HFF-Myc (cell line): ENCODE data around the gene MVK.

Experiments used
- DNase-seq: peaks from one replicate; pipeline ENCODE4 v3.0.0-alpha.2; 2011; ENCODE audit warnings: low read depth; ENCODE audit errors: extremely low read depth
- H3K4me3 ChIP-seq: replicated peaks from 2 replicates; pipeline ENCODE4 v1.5.1; 2011; ENCODE audit warnings: low read depth, mild to moderate bottlenecking, control low read depth, low read length
- CTCF ChIP-seq: IDR thresholded peaks from 2 replicates; pipeline ENCODE4 v1.5.1; 2012; ENCODE audit warnings: mild to moderate bottlenecking, low read depth, low read length, control low read depth; ENCODE audit errors: missing control alignments

The MVK gene

DNA sequence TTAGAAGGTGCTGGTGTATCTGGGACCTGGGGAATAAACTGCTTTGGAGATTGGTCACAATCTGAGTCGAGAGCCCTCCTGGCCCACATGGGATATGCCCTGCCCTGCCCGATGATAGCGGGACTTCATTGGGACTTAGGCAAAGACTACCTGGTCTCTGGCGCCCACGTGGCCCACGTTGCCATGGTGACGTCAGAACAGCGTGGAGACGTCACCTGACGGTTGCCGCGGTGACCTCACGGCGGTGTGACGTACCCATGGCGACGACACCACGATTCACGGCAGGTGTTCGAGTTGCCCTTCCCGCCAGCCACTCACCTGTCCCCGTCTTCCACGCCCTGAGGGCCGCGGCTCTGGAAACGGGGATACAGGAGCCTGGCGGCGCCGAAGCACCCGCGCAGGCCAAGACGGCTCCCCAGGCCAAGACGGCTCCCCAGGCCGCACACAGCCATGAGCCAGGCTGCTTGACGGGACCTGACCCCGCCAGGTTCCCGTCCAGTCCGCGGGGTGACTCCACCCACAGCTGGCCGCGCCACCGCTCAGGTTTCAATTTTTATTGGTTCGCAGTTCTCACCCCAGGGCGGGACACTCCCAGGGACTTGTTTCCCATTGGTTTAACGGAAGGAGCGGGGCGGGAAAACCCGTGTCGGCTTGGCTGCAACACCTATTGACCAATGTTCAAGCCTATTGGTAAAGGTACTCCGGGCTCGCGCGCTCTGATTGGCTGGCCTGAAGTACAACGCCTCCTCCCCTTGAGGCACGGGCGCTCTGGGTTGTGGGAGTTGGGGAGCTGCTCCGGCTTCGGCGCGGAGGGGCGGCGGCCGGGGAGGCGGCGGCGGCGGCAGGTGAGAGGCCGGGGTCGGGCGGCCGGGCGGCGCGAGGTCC, at the start of gene MVK, which contains the start of gene MMAB:
Gene MVK, plus strand, starts transcription at position 766 of the 885 bp plus-strand sequence. CDS start 1,029 bp downstream, outside the sequence.
Gene MMAB, minus strand, starts transcription at position 476 of the 885 bp plus-strand sequence. Its CDS starts 24 bp downstream, at position 452.
- TF ChIP-seq CTCF, result no peak
- peak; percentile 98 for DNase-seq
- H3K4me3 ChIP-seq, result peak within 1 kb of the TSS; percentile 70

GRCh38 chr12:109524466-109525278, 48.9 kb upstream of the MVK start:
- H3K4me3 ChIP-seq, result no peak overlapping the region
- no peak for DNase-seq
- TF ChIP-seq CTCF, result no peak

GRCh38 chr12:109525279-109525585, 48.4 kb upstream of the MVK start:
- no peak for TF ChIP-seq CTCF
- DNase-seq, result no peak
- H3K4me3 ChIP-seq, result no peak overlapping the region

DNA sequence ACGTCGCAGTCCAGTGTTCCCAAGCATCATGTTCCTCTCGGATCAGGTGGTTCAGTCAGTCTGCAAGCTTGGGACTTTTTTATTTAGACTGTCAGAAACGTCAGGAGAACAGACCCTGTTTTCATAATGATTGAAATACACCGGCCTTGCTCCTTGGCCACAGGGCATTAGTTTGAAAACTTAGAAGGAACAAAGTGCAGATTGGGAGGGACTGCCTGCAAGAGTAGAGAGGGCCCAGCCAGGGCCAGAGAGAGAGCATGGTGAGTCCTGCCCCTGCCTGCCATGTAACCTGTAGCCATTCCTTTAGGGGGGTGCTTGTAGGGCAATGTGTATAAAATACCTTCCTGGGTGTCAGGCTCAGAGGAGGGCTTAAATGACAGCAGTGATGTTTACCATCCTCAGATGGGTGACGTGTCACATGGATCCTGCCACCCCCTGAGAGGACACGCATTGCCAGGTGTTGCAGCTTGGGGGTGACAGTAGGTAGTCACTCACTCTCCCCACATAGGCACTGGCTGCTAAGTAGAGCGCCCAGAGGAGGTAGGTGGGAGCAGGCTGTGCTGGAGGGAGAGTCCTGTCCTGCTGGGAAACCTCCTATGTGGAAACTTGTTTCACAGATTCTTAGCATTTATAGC, 46.0 kb upstream of the MVK start:
- DNase-seq, result no peak
- TF ChIP-seq CTCF, result no peak
- H3K4me3 ChIP-seq, result no peak overlapping the region

GRCh38 chr12:109529691-109530640, 43.6 kb upstream of the MVK start:
- DNase-seq, result no peak
- TF ChIP-seq CTCF, result no peak
- no peak overlapping the region for H3K4me3 ChIP-seq

DNA sequence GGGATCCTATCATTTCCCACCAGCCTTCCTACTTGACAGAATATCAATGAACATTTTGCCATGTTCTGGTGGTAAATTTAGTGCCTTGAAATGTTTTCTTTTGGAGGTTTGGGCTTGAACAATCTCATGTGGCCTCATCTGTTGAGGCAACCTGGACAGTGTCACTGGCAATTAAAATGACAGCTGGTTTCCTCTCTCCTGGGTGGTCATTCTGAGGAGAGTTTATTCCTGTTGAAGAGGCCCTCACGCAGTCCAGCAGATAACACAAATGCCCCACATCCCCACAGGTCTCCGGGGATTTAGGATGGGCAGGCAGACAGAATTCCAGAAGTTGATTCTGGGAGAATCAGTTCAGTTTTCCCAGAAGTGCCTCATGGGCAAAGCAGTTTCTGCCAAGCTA, 42.2 kb upstream of the MVK start:
- DNase-seq, result no peak
- no peak for TF ChIP-seq CTCF
- H3K4me3 ChIP-seq, result no peak overlapping the region
